Smooth muscle cell (in vitro differentiated cells): ENCODE results near the gene UFC1. TPM values are rescaled to one million over a fixed set of nuclear protein-coding genes. Genes with fewer than 3 reads are reported as not detected.

Experiments used
- DNase-seq: peaks from one replicate; lab custom pipeline; 2025; ENCODE audit not compliant: unreplicated experiment; lab: John Stamatoyannopoulos, UW
- H2AFZ ChIP-seq: fragments of 200-600 bp; sonication (generic); 2 replicates; pipeline ENCODE4 v1.6.0; 2016; ENCODE audit warnings: antibody characterized with exemption, low read depth, mild to moderate bottlenecking
- H3F3A ChIP-seq: fragments of 200-600 bp; sonication (generic); 2 replicates; pipeline ENCODE4 v1.6.0; 2017; ENCODE audit warnings: antibody characterized with exemption, low read depth
- H3K27ac ChIP-seq: fragments of 200-600 bp; sonication (generic); 2 replicates; pipeline ENCODE4 v1.5.1; 2016; ENCODE audit warnings: low read depth, mild to moderate bottlenecking
- H3K27me3 ChIP-seq: fragments of 200-600 bp; sonication (generic); 2 replicates; pipeline ENCODE4 v1.6.1; 2016; ENCODE audit warnings: low read depth, mild to moderate bottlenecking
- H3K36me3 ChIP-seq: fragments of 200-600 bp; sonication (generic); 2 replicates; pipeline ENCODE4 v1.5.1; 2016; ENCODE audit warnings: low read depth
- H3K4me1 ChIP-seq: fragments of 200-600 bp; sonication (generic); 2 replicates; pipeline ENCODE4 v1.5.1; 2016; ENCODE audit warnings: low read depth
- H3K4me2 ChIP-seq: fragments of 200-600 bp; sonication (generic); 2 replicates; pipeline ENCODE4 v1.6.0; 2016; ENCODE audit warnings: mild to moderate bottlenecking
- H3K4me3 ChIP-seq: fragments of 200-600 bp; sonication (generic); 2 replicates; pipeline ENCODE4 v1.5.1; 2016; ENCODE audit warnings: mild to moderate bottlenecking
- H3K79me2 ChIP-seq: fragments of 200-600 bp; sonication (generic); 2 replicates; pipeline ENCODE4 v1.6.0; 2016; ENCODE audit warnings: low read depth, mild to moderate bottlenecking
- H3K9ac ChIP-seq: fragments of 200-600 bp; sonication (generic); 2 replicates; pipeline ENCODE4 v1.6.0; 2016; ENCODE audit warnings: low read depth
- H3K9me3 ChIP-seq: fragments of 200-600 bp; sonication (generic); replicated peaks from 2 replicates; pipeline ENCODE4 v1.5.1; 2016; ENCODE audit warnings: low read depth
- H4K20me1 ChIP-seq: fragments of 200-600 bp; sonication (generic); 2 replicates; pipeline ENCODE4 v1.6.0; 2016; ENCODE audit warnings: low read depth
- WGBS: methylation state at CpG from one replicate; pipeline ENCODE4 v1.1.7; 2016; ENCODE audit warnings: low lambda C conversion rate; 5-methylcytosine and 5-hydroxymethylcytosine counted together
- polyA plus RNA-seq: library from polyadenylated mRNA; unstranded; fragments of >200 nt; fragmentation: Nextera tagmentation; extraction: Ambion mirVana; gene quantifications from 2 replicates; pipeline ENCODE4 v1.2.1, GENCODE V29; 2016
- total RNA-seq: library from RNA; depleted of rRNA; stranded (reverse); fragments of >200 nt; gene quantifications from 2 replicates; pipeline ENCODE4 v1.2.3, GENCODE V29; 2014
- TF ChIP-seq, protein P1 (sequence below): fragments of 200-600 bp; sonication (generic); IDR thresholded peaks from 2 replicates; pipeline ENCODE4 v1.5.1; 2017; ENCODE audit warnings: borderline replicate concordance, mild to moderate bottlenecking, antibody characterized with exemption; ENCODE audit not compliant: insufficient read depth, poor library complexity, severe bottlenecking

The UFC1 gene
- total and polyA plus RNA-seq, 2 experiments from 2014 or later, result 57.1 to 81.5 TPM

DNA sequence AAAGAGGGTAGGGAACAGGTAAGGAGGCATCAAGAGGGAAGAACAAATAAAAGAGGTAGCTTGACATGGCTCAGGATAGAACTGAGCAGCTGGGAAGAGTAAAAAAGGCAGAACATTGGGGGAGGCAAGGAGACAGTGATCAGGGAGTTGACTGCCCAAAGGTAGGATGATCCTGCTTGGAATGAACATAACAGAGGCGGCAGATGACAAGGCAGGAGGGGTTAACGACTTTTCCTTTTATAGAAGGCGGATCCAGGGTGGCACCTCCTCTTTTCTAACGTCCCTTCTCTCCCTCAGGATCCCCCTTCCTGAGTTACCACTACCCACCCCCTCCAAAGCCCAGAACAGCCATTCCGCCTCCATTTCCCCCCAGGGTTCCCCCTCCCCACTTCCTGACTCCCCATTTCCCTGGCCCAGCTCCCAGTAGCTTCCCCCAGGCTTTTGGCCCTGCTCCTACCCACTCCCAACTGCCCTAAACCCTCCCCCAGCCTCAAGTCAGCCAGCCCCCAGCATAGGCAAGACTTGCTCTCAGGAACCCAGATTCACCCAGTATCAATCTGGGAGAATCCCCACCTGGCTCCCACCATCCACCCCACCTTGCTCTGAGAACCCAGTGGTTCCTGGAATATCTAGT is 45.8 kb downstream of the UFC1 start:
- no peaks in the 10 kb centered on the region for H3K27me3 ChIP-seq
- TF ChIP-seq, protein P1, sequence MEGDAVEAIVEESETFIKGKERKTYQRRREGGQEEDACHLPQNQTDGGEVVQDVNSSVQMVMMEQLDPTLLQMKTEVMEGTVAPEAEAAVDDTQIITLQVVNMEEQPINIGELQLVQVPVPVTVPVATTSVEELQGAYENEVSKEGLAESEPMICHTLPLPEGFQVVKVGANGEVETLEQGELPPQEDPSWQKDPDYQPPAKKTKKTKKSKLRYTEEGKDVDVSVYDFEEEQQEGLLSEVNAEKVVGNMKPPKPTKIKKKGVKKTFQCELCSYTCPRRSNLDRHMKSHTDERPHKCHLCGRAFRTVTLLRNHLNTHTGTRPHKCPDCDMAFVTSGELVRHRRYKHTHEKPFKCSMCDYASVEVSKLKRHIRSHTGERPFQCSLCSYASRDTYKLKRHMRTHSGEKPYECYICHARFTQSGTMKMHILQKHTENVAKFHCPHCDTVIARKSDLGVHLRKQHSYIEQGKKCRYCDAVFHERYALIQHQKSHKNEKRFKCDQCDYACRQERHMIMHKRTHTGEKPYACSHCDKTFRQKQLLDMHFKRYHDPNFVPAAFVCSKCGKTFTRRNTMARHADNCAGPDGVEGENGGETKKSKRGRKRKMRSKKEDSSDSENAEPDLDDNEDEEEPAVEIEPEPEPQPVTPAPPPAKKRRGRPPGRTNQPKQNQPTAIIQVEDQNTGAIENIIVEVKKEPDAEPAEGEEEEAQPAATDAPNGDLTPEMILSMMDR, result no peak
- H3K9ac ChIP-seq, result peak overlapping the region; percentile 47
- H3K79me2 ChIP-seq, result peaks cover 26% of the 10 kb centered on the region
- peaks cover 55% of the 10 kb centered on the region for H3K4me1 ChIP-seq
- DNase-seq, result no peak
- peak overlapping the region; percentile 98 for H3K27ac ChIP-seq
- no peak overlapping the region for H3K4me3 ChIP-seq
- peaks cover 11% of the 10 kb centered on the region for H3F3A ChIP-seq
- WGBS, result 0% methylated on average over 1 of the region's 5 CpGs
- H3K36me3 ChIP-seq, result no peaks in the 10 kb centered on the region
- H2AFZ ChIP-seq, result peak overlapping the region; percentile 33
- no peaks in the 10 kb centered on the region for H4K20me1 ChIP-seq
- H3K4me2 ChIP-seq, result peak overlapping the region; percentile 87
- H3K9me3 ChIP-seq, result no peaks in the 10 kb centered on the region

DNA sequence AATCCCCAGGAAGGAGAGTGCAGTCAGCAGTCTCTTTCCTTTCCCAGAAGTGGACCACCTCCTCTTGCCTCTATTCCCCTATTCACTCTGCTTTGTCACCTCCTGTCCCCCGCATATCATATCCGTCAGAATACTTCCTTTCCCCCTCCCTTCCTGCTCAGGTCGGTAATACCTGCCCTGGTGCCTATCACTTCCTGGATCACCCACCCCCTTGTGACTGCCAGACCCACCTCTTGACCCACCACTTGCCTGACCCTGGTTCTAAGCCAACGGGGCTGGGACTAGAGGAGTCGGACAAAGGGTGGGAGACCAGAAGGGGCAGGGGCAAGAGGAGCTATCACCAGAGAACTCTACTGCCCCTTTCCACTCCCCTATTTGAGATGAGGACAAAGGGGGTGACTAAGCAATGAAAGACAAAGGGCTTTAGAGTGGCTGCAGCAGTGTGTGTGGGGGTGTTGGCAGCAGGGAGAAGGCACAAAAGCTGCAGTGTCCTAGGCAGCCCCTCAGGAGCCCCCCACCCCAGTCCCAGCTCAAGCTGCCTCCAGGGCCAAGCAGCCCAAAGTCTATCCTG is 46.7 kb downstream of the UFC1 start:
- Histone ChIP-seq H3K4me2 (no peak overlapping the region), H3K9ac (no peak overlapping the region), H3K27ac (peak overlapping the region; percentile 92), H3K27me3 (no peaks in the 10 kb centered on the region), H4K20me1 (no peaks in the 10 kb centered on the region), H3K36me3 (no peaks in the 10 kb centered on the region), H3K79me2 (peaks cover 26% of the 10 kb centered on the region), H3K4me1 (peaks cover 55% of the 10 kb centered on the region), H2AFZ (no peak overlapping the region), H3F3A (peaks cover 11% of the 10 kb centered on the region), H3K9me3 (no peaks in the 10 kb centered on the region), H3K4me3 (no peak overlapping the region)
- TF ChIP-seq, protein P1, result no peak
- DNase-seq, result no peak
- 80% methylated on average over 5 of the region's 5 CpGs for WGBS

DNA sequence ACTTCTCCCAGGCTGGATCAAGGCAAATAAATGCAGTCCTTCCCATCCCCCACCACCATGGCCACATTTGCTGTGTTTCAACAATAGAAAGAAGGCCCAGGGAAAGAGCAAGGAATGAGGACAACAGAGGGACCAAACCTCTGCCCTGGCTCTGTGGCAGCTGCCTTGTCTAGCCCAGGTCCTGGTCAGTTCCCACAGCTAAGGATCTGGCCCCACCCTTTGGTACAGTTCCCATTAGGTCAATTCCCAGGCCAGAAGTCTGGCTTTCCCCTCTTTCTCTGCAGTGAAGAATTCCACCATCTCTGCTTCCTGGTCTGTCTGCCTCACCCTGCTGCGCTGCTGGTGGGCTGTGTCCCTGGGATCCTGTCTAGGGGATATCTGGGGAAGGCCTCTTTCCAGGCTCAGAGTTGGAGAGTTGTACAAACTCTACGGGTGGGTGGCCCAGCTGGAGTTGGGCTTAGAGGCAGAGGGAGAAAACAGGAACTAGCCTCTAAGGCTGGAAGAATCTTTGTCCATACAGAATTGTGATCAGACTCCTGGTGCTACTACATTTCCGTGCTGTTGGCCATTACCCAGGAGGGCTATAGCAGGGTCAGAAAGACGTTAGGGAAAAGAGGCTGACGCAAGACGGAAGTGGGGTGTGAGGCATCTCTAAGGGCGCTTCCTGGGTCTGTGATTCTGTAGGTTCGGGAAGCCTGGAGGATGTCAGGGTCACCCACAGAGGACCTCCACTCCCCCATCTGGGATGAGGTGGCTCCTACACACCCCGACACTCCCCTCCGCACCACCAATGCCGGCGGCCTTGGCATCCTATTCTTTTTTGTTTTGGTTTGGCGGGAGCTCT is 47.4 kb downstream of the UFC1 start:
- H3K4me3 ChIP-seq, result peak overlapping the region; percentile 77
- H3K27ac ChIP-seq, result peak overlapping the region; percentile 92
- no peak for DNase-seq
- H2AFZ ChIP-seq, result peak overlapping the region; percentile 78
- 85% methylated on average over 13 of the region's 13 CpGs for WGBS
- H3K27me3 ChIP-seq, result no peaks in the 10 kb centered on the region
- peaks cover 52% of the 10 kb centered on the region for H3K4me1 ChIP-seq
- TF ChIP-seq, protein P1, result no peak
- H3K9ac ChIP-seq, result peak overlapping the region; percentile 72
- peak overlapping the region; percentile 96 for H3K4me2 ChIP-seq
- H3K36me3 ChIP-seq, result no peaks in the 10 kb centered on the region
- H3F3A ChIP-seq, result peaks cover 11% of the 10 kb centered on the region
- H4K20me1 ChIP-seq, result no peaks in the 10 kb centered on the region
- H3K79me2 ChIP-seq, result peaks cover 24% of the 10 kb centered on the region
- no peaks in the 10 kb centered on the region for H3K9me3 ChIP-seq
